Ishikawa (cell line): ENCODE measurements around the gene GVQW3.

Experiments used
- CEBPB ChIP-seq: IDR thresholded peaks from 2 replicates; pipeline ENCODE4 v1.6.1; 2012
- CREB1 ChIP-seq: IDR thresholded peaks from 2 replicates; pipeline ENCODE4 v1.6.1; 2012; ENCODE audit warnings: low read depth
- EGR1 ChIP-seq: IDR thresholded peaks from 2 replicates; pipeline ENCODE4 v1.6.1; 2012
- EP300 ChIP-seq: IDR thresholded peaks from 2 replicates; pipeline ENCODE4 v1.6.1; 2012; ENCODE audit warnings: borderline replicate concordance
- FOXM1 ChIP-seq: IDR thresholded peaks from 2 replicates; pipeline ENCODE4 v1.6.1; 2012; ENCODE audit warnings: low read depth, borderline replicate concordance
- MAX ChIP-seq: IDR thresholded peaks from 2 replicates; pipeline ENCODE4 v1.6.1; 2012
- NFIC ChIP-seq: IDR thresholded peaks from 2 replicates; pipeline ENCODE4 v1.6.1; 2012
- RAD21 ChIP-seq: IDR thresholded peaks from 2 replicates; pipeline ENCODE4 v1.6.1; 2012; ENCODE audit warnings: low read depth
- REST ChIP-seq: IDR thresholded peaks from 2 replicates; pipeline ENCODE4 v1.6.1; 2012; ENCODE audit warnings: low read depth, mild to moderate bottlenecking
- TAF1 ChIP-seq: IDR thresholded peaks from 2 replicates; pipeline ENCODE4 v1.6.1; 2012; ENCODE audit warnings: low read depth, mild to moderate bottlenecking
- TCF12 ChIP-seq: IDR thresholded peaks from 2 replicates; pipeline ENCODE4 v1.6.1; 2012; ENCODE audit warnings: low read depth
- TEAD4 ChIP-seq: IDR thresholded peaks from 2 replicates; pipeline ENCODE4 v1.6.1; 2012
- USF1 ChIP-seq: IDR thresholded peaks from 2 replicates; pipeline ENCODE4 v1.6.1; 2012
- YY1 ChIP-seq: IDR thresholded peaks from 2 replicates; pipeline ENCODE4 v1.6.1; 2012; ENCODE audit warnings: low read depth
- ZBTB7A ChIP-seq: IDR thresholded peaks from 2 replicates; pipeline ENCODE4 v1.6.1; 2012; ENCODE audit warnings: low read depth

Gene GVQW3

GRCh38 chr11:76444065-76444383 is 62.9 kb downstream of the GVQW3 start:
- TF ChIP-seq TAF1 = no peak
- 0 out of 2 replicates have a peak, but pooled peaks have one; percentile 54 for TF ChIP-seq MAX
- no peak for TF ChIP-seq NFIC

- TF ChIP-seq FOXM1 = peak; percentile 35; the same call in 1 of the 2 replicates
- peak; percentile 20; the same call in 1 of the 2 replicates for TF ChIP-seq CEBPB
- TF ChIP-seq CREB1 = peak; percentile 83
- no peak for TF ChIP-seq ZBTB7A
- peak; percentile 94 for TF ChIP-seq YY1
- peak; percentile 60 for TF ChIP-seq MAX
- TF ChIP-seq TAF1 = peak; percentile 99
- TF ChIP-seq TCF12 = peak; percentile 44; the same call in 1 of the 2 replicates
- no peak for TF ChIP-seq RAD21
- TF ChIP-seq EGR1 = peak; percentile 18; the same call in 1 of the 2 replicates
Observed at GRCh38 chr11:76444384-76445120, 63.4 kb downstream of the GVQW3 start, which contains the start of gene EMSY. Gene EMSY (plus strand): TSS chr11:76445018. CDS start chr11:76446939, 1,921 bp downstream.

GRCh38 chr11:76445121-76446084 is 64.3 kb downstream of the GVQW3 start:
- TF ChIP-seq CREB1 (peak; percentile 40; the same call in 1 of the 2 replicates), TCF12 (peak; percentile 51; the same call in 1 of the 2 replicates), MAX (peak; percentile 48; the same call in 1 of the 2 replicates), TAF1 (peak; percentile 36; the same call in 1 of the 2 replicates), TEAD4 (no peak), ZBTB7A (no peak)

GRCh38 chr11:76448506-76448905 is 67.4 kb downstream of the GVQW3 start:
- TF ChIP-seq FOXM1 (no peak), EP300 (no peak), YY1 (no peak), MAX (no peak), CEBPB (no peak), NFIC (no peak), REST (no peak), TEAD4 (no peak), TAF1 (no peak), TCF12 (no peak), USF1 (no peak)

GRCh38 chr11:76453248-76453647 is 72.1 kb downstream of the GVQW3 start:
- TF ChIP-seq CREB1 (no peak), CEBPB (no peak), ZBTB7A (no peak), RAD21 (no peak), USF1 (no peak)

- no peak for TF ChIP-seq TCF12
- TF ChIP-seq EGR1 = no peak
- no peak for TF ChIP-seq USF1
- TF ChIP-seq CREB1 = no peak
Observed at GRCh38 chr11:76455331-76455730, 74.2 kb downstream of the GVQW3 start.

GRCh38 chr11:76455931-76456330 is 74.8 kb downstream of the GVQW3 start:
- no peak for TF ChIP-seq REST
- no peak for TF ChIP-seq FOXM1
- no peak for TF ChIP-seq RAD21
- no peak for TF ChIP-seq ZBTB7A
- no peak for TF ChIP-seq CREB1
- no peak for TF ChIP-seq CEBPB
- TF ChIP-seq YY1 = no peak
- no peak for TF ChIP-seq NFIC
- no peak for TF ChIP-seq TEAD4
- no peak for TF ChIP-seq USF1
- TF ChIP-seq TCF12 = no peak
